Endodermal cell (in vitro differentiated cells): Measurements from ENCODE around the gene HSD17B3. TPM values are rescaled to one million over a fixed set of nuclear protein-coding genes. Genes with fewer than 3 reads are reported as not detected.
"Not testable (repeated sequence)": the region's sequence is repeated elsewhere in the genome, so short reads cannot be mapped to it uniquely, and the experiment has no call there.

Source experiments
- DNase-seq: peaks from one replicate; pipeline ENCODE4 v3.0.0-alpha.2; 2017
- H3K27ac ChIP-seq: 2 replicates; pipeline ENCODE4 v1.5.1; 2013; ENCODE audit warnings: mild to moderate bottlenecking, low read depth, low read length, moderate library complexity
- H3K27me3 ChIP-seq: 2 replicates; pipeline ENCODE4 v1.6.1; 2013; ENCODE audit warnings: mild to moderate bottlenecking, low read length, moderate library complexity; ENCODE audit not compliant: insufficient read depth, control insufficient read depth, poor library complexity, severe bottlenecking
- H3K36me3 ChIP-seq: 2 replicates; pipeline ENCODE4 v1.7.0; 2013; ENCODE audit warnings: mild to moderate bottlenecking, low read length, moderate library complexity; ENCODE audit not compliant: control insufficient read depth, insufficient read depth
- H3K4me1 ChIP-seq: one replicate; pipeline ENCODE4 v1.7.0; 2013; ENCODE audit warnings: low read length; ENCODE audit not compliant: control insufficient read depth, insufficient read depth
- H3K4me3 ChIP-seq: 2 replicates; pipeline ENCODE4 v1.5.1; 2013; ENCODE audit warnings: mild to moderate bottlenecking, low read length, moderate library complexity
- H3K9ac ChIP-seq: 2 replicates; pipeline ENCODE4 v1.6.1; 2013; ENCODE audit warnings: mild to moderate bottlenecking, low read length, moderate library complexity; ENCODE audit not compliant: poor library complexity, severe bottlenecking; ENCODE audit errors: extremely low read depth
- H3K9me3 ChIP-seq: 2 replicates; pipeline ENCODE4 v1.6.1; 2013; ENCODE audit warnings: mild to moderate bottlenecking, low read length, moderate library complexity; ENCODE audit not compliant: control insufficient read depth
- H3K27ac Mint-ChIP-seq: 2 replicates; pipeline ENCODE4 v1.8.0; 2020; ENCODE audit warnings: mixed read lengths
- H3K27me3 Mint-ChIP-seq: 2 replicates; pipeline ENCODE4 v1.8.0; 2021; ENCODE audit warnings: mild to moderate bottlenecking, mixed read lengths; ENCODE audit not compliant: insufficient read depth
- H3K36me3 Mint-ChIP-seq: 2 replicates; pipeline ENCODE4 v1.8.0; 2020; ENCODE audit warnings: low read depth, mixed read lengths
- H3K4me1 Mint-ChIP-seq: 2 replicates; pipeline ENCODE4 v1.8.0; 2020; ENCODE audit warnings: mixed read lengths
- H3K4me3 Mint-ChIP-seq: 2 replicates; pipeline ENCODE4 v1.8.0; 2020; ENCODE audit warnings: mild to moderate bottlenecking, moderate library complexity, mixed read lengths
- H3K9me3 Mint-ChIP-seq: 2 replicates; pipeline ENCODE4 v1.8.0; 2020; ENCODE audit warnings: mild to moderate bottlenecking, mixed read lengths
- WGBS, 2 experiments: methylation state at CpG; one replicate each; pipeline versions ENCODE4 v1.1.5 to v1.1.7; 2013; ENCODE audit warnings: missing lambda C conversion rate in 2 of 2, mixed read lengths in 1 of 2; ENCODE audit not compliant: insufficient coverage in 1 of 2, insufficient read length in 1 of 2; 5-methylcytosine and 5-hydroxymethylcytosine counted together
- total RNA-seq, 2 donors: library from RNA; stranded (reverse); fragmentation: NEBNext Ultra II Directional in 1 of 2; extraction: Animal tissue kit (Norgen Biotek cat#: 25700) in 1 of 2; gene quantifications; 2 replicates in 1 of 2; 3 replicates in 1 of 2; pipeline ENCODE4 v1.2.1, GENCODE V29; 2021
- TF ChIP-seq, protein P1 (sequence below): fragments of 200-600 bp; sonication (generic); conservative IDR thresholded peaks from 2 replicates; pipeline ENCODE4 v1.5.0; 2021; ENCODE audit warnings: antibody characterized with exemption, mild to moderate bottlenecking

HSD17B3 gene
- total RNA-seq, 2 donors from 2014 or later = 0.40 TPM; not detected in 1

GRCh38 chr9:96323169-96323568 lies 21.2 kb upstream of the HSD17B3 start:
- H3K27me3 ChIP-seq = no peaks in the 10 kb centered on the region
- no peaks in the 10 kb centered on the region for H3K27me3 Mint-ChIP-seq
- H3K4me3 ChIP-seq = no peak overlapping the region
- H3K27ac Mint-ChIP-seq = no peak overlapping the region
- no peak overlapping the region for H3K9ac ChIP-seq
- H3K9me3 Mint-ChIP-seq = no peaks in the 10 kb centered on the region
- peaks cover 2% of the 10 kb centered on the region for H3K4me1 ChIP-seq
- peaks cover 17% of the 10 kb centered on the region for H3K36me3 Mint-ChIP-seq
- H3K9me3 ChIP-seq = no peaks in the 10 kb centered on the region
- peaks cover 14% of the 10 kb centered on the region for H3K36me3 ChIP-seq
- H3K27ac ChIP-seq = no peak overlapping the region
- H3K4me1 Mint-ChIP-seq = peaks cover 12% of the 10 kb centered on the region
- TF ChIP-seq, protein P1, sequence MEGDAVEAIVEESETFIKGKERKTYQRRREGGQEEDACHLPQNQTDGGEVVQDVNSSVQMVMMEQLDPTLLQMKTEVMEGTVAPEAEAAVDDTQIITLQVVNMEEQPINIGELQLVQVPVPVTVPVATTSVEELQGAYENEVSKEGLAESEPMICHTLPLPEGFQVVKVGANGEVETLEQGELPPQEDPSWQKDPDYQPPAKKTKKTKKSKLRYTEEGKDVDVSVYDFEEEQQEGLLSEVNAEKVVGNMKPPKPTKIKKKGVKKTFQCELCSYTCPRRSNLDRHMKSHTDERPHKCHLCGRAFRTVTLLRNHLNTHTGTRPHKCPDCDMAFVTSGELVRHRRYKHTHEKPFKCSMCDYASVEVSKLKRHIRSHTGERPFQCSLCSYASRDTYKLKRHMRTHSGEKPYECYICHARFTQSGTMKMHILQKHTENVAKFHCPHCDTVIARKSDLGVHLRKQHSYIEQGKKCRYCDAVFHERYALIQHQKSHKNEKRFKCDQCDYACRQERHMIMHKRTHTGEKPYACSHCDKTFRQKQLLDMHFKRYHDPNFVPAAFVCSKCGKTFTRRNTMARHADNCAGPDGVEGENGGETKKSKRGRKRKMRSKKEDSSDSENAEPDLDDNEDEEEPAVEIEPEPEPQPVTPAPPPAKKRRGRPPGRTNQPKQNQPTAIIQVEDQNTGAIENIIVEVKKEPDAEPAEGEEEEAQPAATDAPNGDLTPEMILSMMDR = no peak
- DNase-seq = no peak
- no peak overlapping the region for H3K4me3 Mint-ChIP-seq

- H3K27me3 Mint-ChIP-seq, H3K9me3 ChIP-seq, H3K4me3 Mint-ChIP-seq, DNase-seq, H3K9me3 Mint-ChIP-seq, H3K9ac ChIP-seq, H3K27ac ChIP-seq, H3K4me1 ChIP-seq, H3K4me3 ChIP-seq, H3K27ac Mint-ChIP-seq, H3K27me3 ChIP-seq: not testable (repeated sequence)
- 92 to 95% methylated on average over 5 of the region's 5 CpGs for WGBS, 2 experiments
- H3K36me3 ChIP-seq = peaks cover 14% of the 10 kb centered on the region
- Mint-ChIP-seq H3K36me3 (peaks cover 16% of the 10 kb centered on the region), H3K4me1 (peaks cover 12% of the 10 kb centered on the region)
Observed at GRCh38 chr9:96322736-96323135, 20.8 kb upstream of the HSD17B3 start.

GRCh38 chr9:96322210-96322609 lies 20.2 kb upstream of the HSD17B3 start:
- peaks cover 14% of the 10 kb centered on the region for H3K36me3 ChIP-seq
- H3K27me3 ChIP-seq, H3K27me3 Mint-ChIP-seq, H3K9me3 Mint-ChIP-seq, H3K27ac ChIP-seq, H3K4me1 ChIP-seq, H3K27ac Mint-ChIP-seq, H3K4me3 Mint-ChIP-seq, H3K9ac ChIP-seq, H3K4me3 ChIP-seq, H3K9me3 ChIP-seq, DNase-seq: not testable (repeated sequence)
- 93 to 94% methylated on average over 2 to 3 of the region's 3 CpGs for WGBS, 2 experiments
- Mint-ChIP-seq H3K36me3 (peaks cover 17% of the 10 kb centered on the region), H3K4me1 (peaks cover 13% of the 10 kb centered on the region)

GRCh38 chr9:96321515-96321914 lies 19.5 kb upstream of the HSD17B3 start:
- Histone ChIP-seq H3K27me3 (no peaks in the 10 kb centered on the region), H3K36me3 (peaks cover 14% of the 10 kb centered on the region), H3K4me1 (peaks cover 2% of the 10 kb centered on the region), H3K9me3 (no peaks in the 10 kb centered on the region), H3K27ac (no peak overlapping the region), H3K4me3 (no peak overlapping the region), H3K9ac (no peak overlapping the region)
- H3K4me1 Mint-ChIP-seq = peaks cover 14% of the 10 kb centered on the region
- peak; percentile 64 for DNase-seq
- WGBS, 2 experiments = 58 to 70% methylated on average over 4 to 7 of the region's 7 CpGs
- H3K27ac Mint-ChIP-seq = no peak overlapping the region
- H3K27me3 Mint-ChIP-seq = no peaks in the 10 kb centered on the region
- H3K36me3 Mint-ChIP-seq = peaks cover 18% of the 10 kb centered on the region
- TF ChIP-seq, protein P1 = no peak
- H3K9me3 Mint-ChIP-seq = no peaks in the 10 kb centered on the region
- no peak overlapping the region for H3K4me3 Mint-ChIP-seq
